ENCODE data around the gene ELOVL7.
"Not testable (repeated sequence)": the region's sequence is repeated elsewhere in the genome, so short reads cannot be mapped to it uniquely, and the experiment has no call there.

ELOVL7 gene

DNA sequence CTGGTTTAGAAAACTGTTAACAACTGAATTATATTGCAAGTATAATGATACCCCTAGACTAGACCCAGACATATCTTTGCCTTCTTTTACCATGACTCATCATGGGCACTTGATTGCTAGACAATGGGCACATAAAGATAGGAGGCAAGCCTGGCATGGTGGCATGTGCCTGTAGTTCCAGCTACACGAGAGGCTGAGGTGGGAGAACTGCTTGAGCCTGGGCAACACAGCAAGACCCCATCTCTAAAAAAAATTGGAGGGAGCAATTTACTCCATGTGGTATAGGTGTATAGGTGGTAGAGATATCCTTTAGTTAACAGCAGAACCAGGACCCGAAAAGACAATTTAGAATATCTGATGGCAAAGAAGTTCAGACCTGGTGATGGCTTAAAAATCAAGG is 51.6 kb downstream of the ELOVL7 start:
- no peak for DNase-seq

DNA sequence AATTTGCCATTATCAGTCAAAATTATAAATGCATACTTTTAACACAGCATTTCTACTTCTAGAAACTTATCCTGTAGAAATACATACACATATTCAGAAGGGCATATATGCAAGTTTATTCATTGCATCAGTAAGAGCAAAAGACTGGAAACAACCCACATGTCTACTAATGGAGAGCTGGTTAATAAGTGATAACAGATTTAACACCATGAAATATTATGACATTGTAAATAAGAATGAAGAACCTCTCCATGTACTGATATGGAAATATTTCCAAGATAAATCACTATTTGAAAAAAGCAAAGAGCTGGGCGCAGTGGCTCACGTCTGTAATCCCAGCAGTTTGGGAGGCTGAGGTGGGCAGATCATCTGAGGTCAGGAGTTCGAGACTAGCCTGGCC is 54.5 kb downstream of the ELOVL7 start:
- DNase-seq, result no peak

DNA sequence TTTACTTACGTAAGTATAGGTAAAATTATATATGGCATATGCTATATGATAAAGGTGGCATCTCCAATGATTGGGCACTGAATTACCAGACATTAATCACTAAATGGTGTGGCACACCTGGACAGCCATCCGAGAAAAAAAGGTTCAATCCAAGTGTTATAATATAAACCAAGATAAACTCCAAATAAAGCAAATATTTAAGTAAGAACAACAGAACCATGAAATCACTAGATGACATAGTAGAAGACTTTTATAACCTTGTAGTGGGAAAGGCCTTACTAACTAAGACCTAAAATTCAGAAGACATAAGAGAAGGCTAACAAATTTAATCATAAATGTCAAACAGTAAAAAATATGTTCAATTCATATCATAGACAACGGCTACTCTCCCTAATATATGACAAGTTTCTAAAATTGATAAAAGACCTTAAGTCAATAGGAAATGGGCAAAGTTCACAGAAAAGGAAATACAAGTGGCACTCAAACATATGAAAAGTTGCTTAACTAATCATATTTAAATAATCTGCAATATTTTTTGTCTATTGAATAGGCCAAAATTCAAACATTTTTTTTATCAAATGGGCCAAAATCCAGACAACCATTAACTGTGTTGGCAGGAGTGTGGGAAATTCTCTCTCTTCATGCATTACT is 55.1 kb downstream of the ELOVL7 start:
- DNase-seq, result no peak

DNA sequence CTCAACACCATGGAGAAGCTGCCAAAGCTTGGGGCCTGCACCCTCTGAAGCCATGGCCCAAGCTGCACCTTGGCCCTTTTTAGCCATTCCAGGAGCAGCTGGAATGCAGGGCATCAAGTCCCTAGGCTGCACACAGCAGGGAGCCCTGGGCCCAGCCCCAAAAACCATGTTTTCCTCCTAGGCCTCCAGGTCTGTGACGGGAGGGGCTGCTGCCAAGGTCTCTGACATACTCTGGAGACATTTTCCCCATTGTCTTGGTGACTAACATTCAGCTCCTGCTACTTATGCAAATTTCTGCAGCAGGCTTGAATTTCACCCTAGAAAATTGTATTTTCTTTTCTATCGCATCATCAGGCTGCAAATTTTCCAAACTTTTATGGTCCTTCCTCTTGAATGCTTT is 64.6 kb downstream of the ELOVL7 start:
- DNase-seq, result no peak

- no peak for DNase-seq
Observed at GRCh38 chr5:60776343-60776742, 67.7 kb downstream of the ELOVL7 start.

GRCh38 chr5:60765019-60765709 is 78.9 kb downstream of the ELOVL7 start:
- DNase-seq, result no peak

- no peak for DNase-seq
Observed at GRCh38 chr5:60763061-60763460, 81.0 kb downstream of the ELOVL7 start.

- DNase-seq, result no peak
Observed at GRCh38 chr5:60754495-60754894, 89.6 kb downstream of the ELOVL7 start.

DNA sequence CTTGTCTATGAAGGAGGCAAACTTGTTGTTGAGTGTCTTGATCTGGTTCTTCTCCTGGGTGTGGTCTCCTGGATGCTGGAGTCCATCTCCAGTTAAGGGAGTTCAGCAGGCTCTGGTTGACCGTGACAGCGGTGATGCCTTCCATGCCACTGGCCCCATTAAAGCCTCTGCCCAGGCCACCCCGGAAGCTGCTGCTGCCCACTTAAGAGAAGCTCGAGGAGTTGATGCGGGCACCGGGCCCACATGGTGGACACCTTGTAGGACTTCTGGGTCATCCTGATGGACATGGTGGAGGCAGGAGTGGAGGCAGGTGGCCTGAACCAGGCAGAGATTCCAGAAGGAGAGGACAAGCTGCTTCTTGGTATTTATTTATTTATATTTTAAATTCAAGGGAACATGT is 99.4 kb downstream of the ELOVL7 start:
- no peak for DNase-seq

DNA sequence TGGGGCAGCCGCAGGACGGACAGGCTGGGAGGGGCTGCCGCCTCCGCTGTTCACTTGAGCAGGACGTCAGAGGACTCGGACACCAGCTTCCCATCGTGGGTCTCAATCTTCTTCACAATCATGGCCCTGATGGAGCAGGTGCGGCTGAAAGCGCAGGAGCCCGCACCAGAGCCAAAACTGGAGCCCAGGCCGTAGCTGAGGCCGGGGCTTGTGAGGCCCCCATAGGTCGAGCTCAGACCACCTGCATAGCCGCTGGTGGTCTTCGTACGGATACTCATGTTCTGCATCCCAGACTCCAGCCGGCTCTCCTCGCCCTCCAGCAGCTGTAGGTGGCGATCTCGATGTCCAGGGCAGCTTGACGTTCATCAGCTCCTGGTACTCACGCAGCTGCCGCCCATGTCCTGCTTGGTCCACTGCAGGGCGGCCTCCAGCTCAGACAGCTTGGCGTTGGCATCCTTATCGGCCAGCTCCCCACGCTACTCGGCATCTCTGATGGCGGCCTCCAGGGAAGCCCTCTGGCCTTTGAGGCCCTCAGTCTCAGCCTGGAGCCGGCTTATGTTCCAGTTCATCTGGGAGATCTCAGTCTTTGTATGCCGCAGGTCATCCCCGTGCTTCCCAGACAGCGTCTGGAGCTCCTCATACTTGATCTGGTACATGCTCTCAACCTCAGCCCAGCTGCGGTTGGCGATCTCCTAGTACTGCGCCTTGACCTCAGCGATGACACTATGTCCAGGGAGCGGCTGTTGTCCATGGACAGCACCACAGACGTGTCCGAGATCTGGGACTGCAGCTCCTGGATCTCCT is 100.4 kb downstream of the ELOVL7 start:
- no peak for DNase-seq

DNA sequence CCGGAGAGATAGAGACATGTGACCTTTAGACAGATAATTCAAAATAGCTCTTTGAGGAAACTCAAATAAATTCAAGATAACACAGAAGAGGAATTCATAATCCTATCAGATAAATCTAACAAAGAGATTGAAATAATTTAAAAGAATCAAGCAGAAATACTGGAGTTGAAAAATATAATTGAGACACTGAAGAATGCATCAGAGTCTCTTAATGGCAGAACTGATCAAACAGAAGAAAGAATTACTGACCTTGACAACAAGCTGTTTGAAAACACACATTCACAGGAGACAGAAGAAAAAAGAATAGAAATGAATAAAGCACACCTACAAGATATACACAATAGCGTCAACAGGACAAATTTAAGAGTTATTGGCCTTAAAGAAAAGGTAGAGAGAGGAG is 103.7 kb downstream of the ELOVL7 start:
- DNase-seq, result no peak

- no peak for DNase-seq
Observed at GRCh38 chr5:60738933-60739332, 105.1 kb downstream of the ELOVL7 start.

GRCh38 chr5:60738461-60738860 is 105.6 kb downstream of the ELOVL7 start:
- no peak for DNase-seq

- not testable (repeated sequence) for DNase-seq
Observed at GRCh38 chr5:60730858-60731257, 113.2 kb downstream of the ELOVL7 start.

DNA sequence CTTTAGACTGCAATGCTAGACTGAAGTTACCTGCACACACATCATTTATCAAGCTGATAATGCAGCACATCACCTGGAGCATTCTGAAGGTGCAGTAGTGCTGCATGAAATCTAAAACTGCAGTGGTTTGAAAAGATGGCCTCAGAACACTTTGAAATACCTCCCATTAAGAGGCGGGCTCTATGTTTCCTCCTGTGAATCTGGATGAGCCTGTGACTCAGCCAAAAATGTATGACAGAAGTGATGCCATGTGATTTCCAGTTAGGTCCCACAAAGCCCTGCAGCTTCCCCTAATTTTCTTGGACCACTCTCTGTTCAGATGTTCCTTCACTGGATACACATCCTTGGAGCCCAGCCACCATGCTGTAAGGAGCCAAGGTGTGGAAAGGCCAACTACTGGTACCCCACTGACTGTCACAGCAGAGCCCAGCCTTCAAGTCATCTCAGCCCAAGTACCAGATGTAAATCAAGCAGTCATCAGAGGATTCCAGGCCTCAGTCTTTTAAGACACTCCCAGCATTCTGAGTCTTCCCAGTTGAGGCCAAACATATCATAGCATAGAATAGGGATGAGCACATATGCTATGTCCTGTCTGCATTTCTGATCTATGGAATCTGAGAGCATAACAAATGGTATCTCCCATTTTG is 116.9 kb downstream of the ELOVL7 start:
- DNase-seq, result no peak

- DNase-seq, result no peak
Observed at GRCh38 chr5:60724126-60724525, 119.9 kb downstream of the ELOVL7 start.

DNA sequence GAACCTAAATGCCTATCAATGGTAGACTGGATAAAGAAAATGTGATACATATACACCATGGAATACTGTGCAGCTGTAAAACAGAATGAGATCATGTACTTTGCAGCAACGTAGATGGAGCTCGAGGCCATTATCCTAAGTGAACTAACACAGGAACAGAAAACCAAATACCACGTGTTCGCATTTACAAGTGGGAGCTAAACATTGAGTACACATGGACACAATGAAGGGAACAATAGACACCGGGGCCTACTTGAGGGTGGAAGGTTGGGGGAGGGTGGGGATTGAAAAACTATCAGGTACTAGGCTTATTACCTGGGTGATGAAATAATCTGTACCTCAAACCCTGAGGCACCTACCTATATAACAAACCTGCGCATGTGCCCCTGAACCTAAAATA is 121.7 kb downstream of the ELOVL7 start:
- no peak for DNase-seq

DNA sequence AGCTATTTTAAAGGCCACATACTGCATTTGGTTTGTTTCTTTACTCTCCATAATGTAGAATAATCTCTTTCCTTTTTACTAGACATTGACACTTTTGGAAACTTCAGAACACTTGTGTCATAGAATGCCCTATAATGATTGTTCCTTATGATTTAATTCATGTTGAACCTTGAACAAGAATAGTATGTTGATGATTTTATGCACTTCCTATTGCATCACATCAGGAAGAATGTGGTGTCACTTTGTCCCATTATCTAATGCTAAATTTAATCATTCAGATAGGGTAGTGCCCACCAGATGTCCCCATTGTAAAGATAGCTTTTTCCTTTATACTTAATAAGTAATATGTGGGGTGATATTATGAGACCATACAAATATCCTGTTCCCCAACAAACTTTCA is 124.7 kb downstream of the ELOVL7 start:
- DNase-seq, result no peak

GRCh38 chr5:60718166-60718892 is 125.7 kb downstream of the ELOVL7 start:
- no peak for DNase-seq

GRCh38 chr5:60715201-60715928 is 128.7 kb downstream of the ELOVL7 start:
- DNase-seq, result not testable (repeated sequence)

DNA sequence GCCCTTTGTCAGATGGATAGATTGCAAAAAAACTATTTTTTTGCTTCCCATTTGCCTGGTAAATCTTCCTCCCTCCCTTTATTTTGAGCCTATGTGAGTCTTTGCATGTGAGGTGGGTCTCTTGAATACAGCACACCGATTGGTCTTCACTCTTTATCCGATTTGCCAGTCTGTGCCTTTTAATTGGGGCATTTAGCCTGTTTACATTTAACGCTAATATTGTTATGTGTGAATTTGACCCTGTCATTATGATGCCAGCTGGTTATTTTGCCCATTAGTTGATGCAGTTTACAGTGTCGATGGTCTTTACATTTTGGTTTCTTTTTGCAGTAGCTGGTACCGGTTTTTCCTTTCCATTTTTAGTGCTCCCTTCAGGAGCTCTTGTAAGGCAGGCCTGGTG is 131.1 kb downstream of the ELOVL7 start:
- DNase-seq, result no peak

DNA sequence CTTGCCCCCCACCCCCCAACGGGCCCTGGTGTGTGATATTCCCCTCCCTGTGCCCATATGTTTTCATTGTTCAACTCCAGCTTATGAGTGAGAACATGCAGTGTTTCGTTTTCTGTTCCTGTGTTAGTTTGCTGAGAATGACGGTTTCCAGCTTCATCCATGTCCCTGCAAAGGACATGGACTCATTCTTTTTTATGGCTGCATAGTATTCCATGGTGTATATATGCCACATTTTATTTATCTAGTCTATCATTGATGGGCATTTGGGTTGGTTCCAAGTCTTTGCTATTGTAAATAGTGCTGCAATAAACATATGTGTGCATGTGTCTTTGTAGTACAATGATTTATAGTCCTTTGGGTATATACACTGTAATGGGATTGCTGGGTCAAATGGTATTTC is 132.2 kb downstream of the ELOVL7 start:
- not testable (repeated sequence) for DNase-seq
